ENCODE measurements around the gene DDX17. TPM values are rescaled to one million over a fixed set of nuclear protein-coding genes. Genes with fewer than 3 reads are reported as not detected.

Gene DDX17
- total and polyA plus RNA-seq, 2 of the 8 experiments (the other 6 are each of a cell fraction or from before 2014, with no cell fraction given), result 437 to 441 TPM

- TF ChIP-seq CHD7 (IDR thresholded peaks at IDR 0.05; ENCODE audit: insufficient replicate concordance, low read length) (no peak), CHD2 (IDR thresholded peaks at IDR 0.05; ENCODE audit: low read length) (no peak), KDM1A (IDR thresholded peaks at IDR 0.05; ENCODE audit: borderline replicate concordance, low read length) (no peak), GABPA (IDR thresholded peaks at IDR 0.05; ENCODE audit: borderline replicate concordance, insufficient read depth, low read length) (no peak), HDAC6 (IDR thresholded peaks at IDR 0.05; ENCODE audit: low read depth, low read length) (no peak), CREB1 (IDR thresholded peaks at IDR 0.05) (no peak), TAF7 (optimal IDR thresholded peaks at IDR 0.05; ENCODE audit: borderline replicate concordance, low read depth, low read length) (no peak), FOSL1 (IDR thresholded peaks at IDR 0.05; ENCODE audit: insufficient read depth, low read depth, low read length) (no peak)
These were observed 72.2 kb downstream of the DDX17 start (continued) for GRCh38 chr22:38433871-38434270.
